A549 (cell line): ENCODE results near the gene CCDC33. TPM values are rescaled to one million over a fixed set of nuclear protein-coding genes. Genes with fewer than 3 reads are reported as not detected.

ENCODE experiments used
- ATAC-seq, 2 experiments: fragments of 200-7000 bp in 1 of 2; fragments of >200 bp in 1 of 2; cut with Nextera tagmentation in 1 of 2; cut with Tn5 transposase in 1 of 2; 3 replicates each; pipeline versions ENCODE4 v1.8.0 to v1.9.1; 2018 to 2020; ENCODE audit warnings: mild to moderate bottlenecking in 1 of 2, moderate library complexity in 1 of 2
- CTCF ChIA-PET: fragments of 300-600 bp; sonication (Branson Sonifier 250); formaldehyde crosslinking; extraction: SDS; loops from one replicate; lab custom pipeline; 2021; ENCODE audit warnings: antibody characterized with exemption, inconsistent platforms; lab: Yijun Ruan, JAX
- POLR2A ChIA-PET: fragments of 350-600 bp; formaldehyde crosslinking; extraction: SDS; loops from one replicate; lab custom pipeline; 2021; ENCODE audit warnings: antibody characterized with exemption, inconsistent platforms; lab: Yijun Ruan, JAX
- DNase-seq, 2 experiments: peaks; one replicate each; pipeline versions ENCODE4 v3.0.0 to v3.0.0-alpha.2; 2011 to 2016; ENCODE audit warnings: low read depth in 1 of 2, low spot score in 1 of 2
- FAIRE-seq: peaks from 2 replicates; lab custom pipeline; 2011; peaks lifted over from hg19 to GRCh38; lab: Jason Lieb, UNC
- H3K27ac ChIP-seq, 2 experiments: fragments of >200 bp; sonication (Bioruptor Twin); formaldehyde crosslinking; 3 replicates each; pipeline ENCODE4 v1.5.1; 2016 to 2017
- H3K4me1 ChIP-seq: fragments of >200 bp; sonication (Bioruptor Twin); formaldehyde crosslinking; 3 replicates; pipeline ENCODE4 v1.6.1; 2016
- H3K4me2 ChIP-seq: fragments of >200 bp; sonication (Bioruptor Twin); formaldehyde crosslinking; 3 replicates; pipeline ENCODE4 v1.6.1; 2016
- H3K4me3 ChIP-seq: fragments of >200 bp; sonication (Bioruptor Twin); formaldehyde crosslinking; 3 replicates; pipeline ENCODE4 v1.5.1; 2016
- H3K9me3 ChIP-seq: fragments of >200 bp; sonication (Bioruptor Twin); formaldehyde crosslinking; 3 replicates; pipeline ENCODE4 v1.6.1; 2016
- CHD2 ChIP-seq: fragments of 150-350 bp; IDR thresholded peaks from 2 replicates; pipeline ENCODE4 v1.6.1; 2014; ENCODE audit warnings: low read length; ENCODE audit not compliant: partially characterized antibody
- EHF ChIP-seq: fragments of 250-450 bp; sonication (Bioruptor Pico); IDR thresholded peaks from 2 replicates; pipeline ENCODE4 v1.5.0; 2020; ENCODE audit warnings: mild to moderate bottlenecking
- EP300 ChIP-seq, 2 experiments: fragments of >200 bp; sonication (Bioruptor Twin); formaldehyde crosslinking; IDR thresholded peaks; 2 replicates in 1 of 2; 3 replicates in 1 of 2; pipeline ENCODE4 v1.6.1; 2016 to 2017
- ESRRA ChIP-seq: fragments of 150-350 bp; IDR thresholded peaks from 2 replicates; pipeline ENCODE4 v1.6.1; 2014; ENCODE audit warnings: mild to moderate bottlenecking, low read length, borderline replicate concordance
- GATA3 ChIP-seq: IDR thresholded peaks from 2 replicates; pipeline ENCODE4 v1.6.1; 2012; ENCODE audit warnings: borderline replicate concordance
- HDAC2 ChIP-seq: fragments of 200-600 bp; sonication (generic); IDR thresholded peaks from 2 replicates; pipeline ENCODE4 v1.6.1; 2016
- HEYL ChIP-seq: fragments of 250-450 bp; sonication (Bioruptor Pico); IDR thresholded peaks from 2 replicates; pipeline ENCODE4 v1.8.0; 2021; ENCODE audit warnings: mild to moderate bottlenecking, moderate library complexity
- JUN ChIP-seq, 2 experiments: fragments of >200 bp; sonication (Bioruptor Twin); formaldehyde crosslinking; IDR thresholded peaks; 2 replicates in 1 of 2; 3 replicates in 1 of 2; pipeline ENCODE4 v1.6.1; 2016 to 2017
- JUNB ChIP-seq: fragments of >200 bp; sonication (Bioruptor Twin); formaldehyde crosslinking; IDR thresholded peaks from 2 replicates; pipeline ENCODE4 v1.6.1; 2016
- MAFK ChIP-seq: fragments of 450-650 bp; IDR thresholded peaks from 2 replicates; pipeline ENCODE4 v1.6.1; 2014; ENCODE audit not compliant: partially characterized antibody
- PHF8 ChIP-seq: fragments of 200-600 bp; sonication (generic); IDR thresholded peaks from 2 replicates; pipeline ENCODE4 v1.6.1; 2016; ENCODE audit warnings: low read depth, mild to moderate bottlenecking, antibody characterized with exemption, moderate library complexity, borderline replicate concordance
- TP53 ChIP-seq: fragments of 250-450 bp; sonication (Bioruptor Pico); IDR thresholded peaks from 2 replicates; pipeline ENCODE4 v1.5.0; 2021; ENCODE audit warnings: mild to moderate bottlenecking, moderate library complexity
- ZNF302 ChIP-seq: fragments of 250-450 bp; sonication (Bioruptor Pico); IDR thresholded peaks from 2 replicates; pipeline ENCODE4 v1.9.0; 2021; ENCODE audit warnings: inconsistent platforms, mild to moderate bottlenecking, moderate library complexity
- ZSCAN20 ChIP-seq: fragments of 250-450 bp; sonication (Bioruptor Pico); IDR thresholded peaks from 2 replicates; pipeline ENCODE4 v1.8.0; 2022; ENCODE audit warnings: mild to moderate bottlenecking, moderate library complexity
- WGBS: methylation state at CpG from one replicate; pipeline ENCODE4 v1.1.6; 2017; ENCODE audit errors: missing lambda C conversion rate; 5-methylcytosine and 5-hydroxymethylcytosine counted together
- polyA plus RNA-seq, 4 experiments: library from polyadenylated mRNA; depleted of rRNA in 3 of 4; stranded (reverse); fragments of >200 nt; fragmentation: RNase III in 1 of 4; extraction: RNeasy Plus Mini Kit Qiagen cat#74134 plus additional on column Dnase treatment in 1 of 4; gene quantifications; 2 replicates in 3 of 4; 3 replicates in 1 of 4; pipeline ENCODE4 v1.2.3, GENCODE V29; 2011 to 2017
- TF ChIP-seq, protein P1 (sequence below): fragments of 200-600 bp; sonication (generic); IDR thresholded peaks from 2 replicates; pipeline ENCODE4 v1.6.1; 2016; ENCODE audit warnings: antibody characterized with exemption, mild to moderate bottlenecking, moderate library complexity
- TF ChIP-seq, protein P2 (sequence below): fragments of >200 bp; sonication (Bioruptor Twin); formaldehyde crosslinking; IDR thresholded peaks from 3 replicates; pipeline ENCODE4 v1.6.1; 2016
- TF ChIP-seq, protein P3 (sequence below): fragments of 250-450 bp; sonication (Bioruptor Pico); IDR thresholded peaks from 2 replicates; pipeline ENCODE4 v1.5.0; 2021; ENCODE audit warnings: mild to moderate bottlenecking, moderate library complexity, borderline replicate concordance
- TF ChIP-seq, protein P4 (sequence below): fragments of >200 bp; sonication (Bioruptor Twin); formaldehyde crosslinking; IDR thresholded peaks from 3 replicates; pipeline ENCODE4 v1.5.1; 2016

Gene CCDC33
- polyA plus RNA-seq, 2 of the 4 experiments (the other 2 are of a cell fraction) = 5.9 to 9.2 TPM

DNA sequence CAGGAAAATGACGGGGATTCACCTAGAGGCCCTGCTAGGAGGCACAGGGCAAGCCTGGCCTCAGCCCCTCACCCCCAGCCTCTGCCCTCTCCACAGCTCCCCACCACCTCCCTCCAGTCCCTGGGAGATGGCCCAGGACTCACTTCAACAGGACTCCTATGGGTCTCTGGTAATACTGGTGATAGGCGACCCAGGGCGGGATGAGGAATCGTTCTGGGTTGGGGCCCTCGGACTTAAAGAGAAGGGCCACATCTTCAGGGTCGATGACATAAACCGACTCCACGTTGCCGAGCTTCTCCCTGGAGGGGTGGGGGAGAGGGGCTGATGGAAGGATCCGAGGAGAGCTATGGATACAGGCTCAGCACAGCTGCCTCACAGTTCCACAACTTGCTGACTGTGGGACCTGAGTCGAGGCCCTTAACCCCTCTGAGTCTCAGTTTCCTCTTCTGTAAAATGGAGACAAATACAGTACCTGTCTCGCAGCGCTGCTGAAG is 111.7 kb downstream of the CCDC33 start (continued):
- TF ChIP-seq, protein P1, sequence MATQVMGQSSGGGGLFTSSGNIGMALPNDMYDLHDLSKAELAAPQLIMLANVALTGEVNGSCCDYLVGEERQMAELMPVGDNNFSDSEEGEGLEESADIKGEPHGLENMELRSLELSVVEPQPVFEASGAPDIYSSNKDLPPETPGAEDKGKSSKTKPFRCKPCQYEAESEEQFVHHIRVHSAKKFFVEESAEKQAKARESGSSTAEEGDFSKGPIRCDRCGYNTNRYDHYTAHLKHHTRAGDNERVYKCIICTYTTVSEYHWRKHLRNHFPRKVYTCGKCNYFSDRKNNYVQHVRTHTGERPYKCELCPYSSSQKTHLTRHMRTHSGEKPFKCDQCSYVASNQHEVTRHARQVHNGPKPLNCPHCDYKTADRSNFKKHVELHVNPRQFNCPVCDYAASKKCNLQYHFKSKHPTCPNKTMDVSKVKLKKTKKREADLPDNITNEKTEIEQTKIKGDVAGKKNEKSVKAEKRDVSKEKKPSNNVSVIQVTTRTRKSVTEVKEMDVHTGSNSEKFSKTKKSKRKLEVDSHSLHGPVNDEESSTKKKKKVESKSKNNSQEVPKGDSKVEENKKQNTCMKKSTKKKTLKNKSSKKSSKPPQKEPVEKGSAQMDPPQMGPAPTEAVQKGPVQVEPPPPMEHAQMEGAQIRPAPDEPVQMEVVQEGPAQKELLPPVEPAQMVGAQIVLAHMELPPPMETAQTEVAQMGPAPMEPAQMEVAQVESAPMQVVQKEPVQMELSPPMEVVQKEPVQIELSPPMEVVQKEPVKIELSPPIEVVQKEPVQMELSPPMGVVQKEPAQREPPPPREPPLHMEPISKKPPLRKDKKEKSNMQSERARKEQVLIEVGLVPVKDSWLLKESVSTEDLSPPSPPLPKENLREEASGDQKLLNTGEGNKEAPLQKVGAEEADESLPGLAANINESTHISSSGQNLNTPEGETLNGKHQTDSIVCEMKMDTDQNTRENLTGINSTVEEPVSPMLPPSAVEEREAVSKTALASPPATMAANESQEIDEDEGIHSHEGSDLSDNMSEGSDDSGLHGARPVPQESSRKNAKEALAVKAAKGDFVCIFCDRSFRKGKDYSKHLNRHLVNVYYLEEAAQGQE = no peak
- TF ChIP-seq ZNF302 = no peak
- TF ChIP-seq HEYL (CRISPR knock-in tag) = no peak
- no peak for TF ChIP-seq EHF (CRISPR knock-in tag)
- no peak for TF ChIP-seq HDAC2
- no peak for TF ChIP-seq MAFK
- TF ChIP-seq, protein P2, sequence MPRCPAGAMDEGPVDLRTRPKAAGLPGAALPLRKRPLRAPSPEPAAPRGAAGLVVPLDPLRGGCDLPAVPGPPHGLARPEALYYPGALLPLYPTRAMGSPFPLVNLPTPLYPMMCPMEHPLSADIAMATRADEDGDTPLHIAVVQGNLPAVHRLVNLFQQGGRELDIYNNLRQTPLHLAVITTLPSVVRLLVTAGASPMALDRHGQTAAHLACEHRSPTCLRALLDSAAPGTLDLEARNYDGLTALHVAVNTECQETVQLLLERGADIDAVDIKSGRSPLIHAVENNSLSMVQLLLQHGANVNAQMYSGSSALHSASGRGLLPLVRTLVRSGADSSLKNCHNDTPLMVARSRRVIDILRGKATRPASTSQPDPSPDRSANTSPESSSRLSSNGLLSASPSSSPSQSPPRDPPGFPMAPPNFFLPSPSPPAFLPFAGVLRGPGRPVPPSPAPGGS = no peak

DNA sequence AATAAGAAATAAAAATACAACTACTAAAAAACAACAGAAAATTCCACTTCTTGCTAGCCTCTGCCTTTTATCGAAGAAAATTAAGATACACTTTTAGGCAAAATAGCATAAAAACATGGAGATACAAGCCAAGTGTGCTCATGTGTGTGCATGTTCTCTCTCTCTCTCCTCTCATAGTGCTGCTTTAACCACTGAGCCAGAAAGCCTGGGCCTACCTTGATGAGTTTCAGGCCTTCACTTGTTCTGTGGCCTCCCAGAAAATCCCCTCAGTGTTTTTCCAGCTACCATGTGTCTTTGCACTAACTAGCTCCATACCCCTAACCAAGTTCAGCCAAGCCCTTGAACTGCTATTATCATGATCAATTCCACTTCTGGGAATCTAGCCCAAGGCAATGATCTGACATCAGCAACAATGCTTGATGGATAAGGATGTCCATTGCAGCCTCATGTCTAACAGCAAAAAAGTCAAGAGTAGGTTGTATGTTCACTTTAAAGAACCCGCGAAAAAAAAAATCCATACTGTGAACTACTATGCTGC is 113.2 kb downstream of the CCDC33 start:
- no peaks in the 10 kb centered on the region for H3K9me3 ChIP-seq
- 97% methylated on average over 3 of the region's 3 CpGs for WGBS
- POLR2A ChIA-PET = no interaction called here
- H3K4me2 ChIP-seq = no peak overlapping the region
- FAIRE-seq (no peak), ATAC-seq (no peak), DNase-seq (no peak)
- CTCF ChIA-PET = no interaction called here
- TF ChIP-seq EP300 (IDR thresholded peaks at IDR 0.05) (no peak), ZSCAN20 (CRISPR knock-in tag) (no peak)
- no peaks in the 10 kb centered on the region for H3K4me1 ChIP-seq
- H3K4me3 ChIP-seq = no peak overlapping the region
- H3K27ac ChIP-seq = no peak overlapping the region

DNA sequence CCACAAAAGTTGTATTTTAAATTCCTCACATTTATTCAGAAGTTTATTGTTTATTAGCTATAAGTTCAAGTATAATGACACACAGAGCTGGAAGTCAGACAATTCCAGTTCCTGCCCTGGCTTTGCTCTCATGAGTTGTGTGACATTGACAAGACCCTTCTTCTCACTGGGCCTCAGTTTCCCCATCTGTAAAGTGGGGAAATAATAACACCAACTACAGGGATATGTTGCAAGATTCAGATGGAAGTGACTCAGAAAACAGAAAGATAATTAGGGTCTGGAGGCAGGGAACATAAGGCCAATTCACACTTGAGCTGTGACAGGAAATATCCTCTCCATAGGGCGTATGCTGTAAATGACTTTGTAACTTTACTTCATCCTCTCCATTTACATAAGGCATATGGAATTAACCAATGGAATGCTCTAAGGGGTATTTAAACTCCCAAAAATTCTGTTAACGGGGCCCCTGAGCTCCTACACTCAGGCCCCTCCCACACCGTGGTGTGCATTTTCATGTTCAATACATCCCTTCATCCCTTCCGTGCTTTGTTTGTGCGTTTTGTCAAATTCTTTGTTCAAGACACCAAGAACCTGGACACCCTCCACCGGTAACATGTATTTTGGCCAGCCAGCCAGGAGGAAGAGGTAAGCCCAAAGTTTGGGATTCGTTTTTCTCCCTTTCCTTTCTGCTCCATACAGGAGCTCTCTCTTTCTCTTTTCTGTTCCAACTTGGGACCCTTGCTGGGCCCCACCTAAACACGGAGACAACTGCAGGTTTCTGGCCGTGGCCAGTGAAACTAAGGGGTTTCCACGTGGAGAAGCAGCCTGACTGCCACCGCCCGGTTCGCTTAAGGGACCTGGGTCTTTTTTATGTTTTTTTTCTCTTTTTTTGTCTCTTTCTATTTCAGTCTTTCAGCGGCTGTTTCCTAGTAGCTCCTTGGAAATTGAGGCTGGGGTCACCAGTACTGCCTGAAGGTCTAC is 114.5 kb downstream of the CCDC33 start:
- H3K27ac ChIP-seq = no peak overlapping the region
- no peak for TF ChIP-seq PHF8
- no peak for TF ChIP-seq MAFK
- TF ChIP-seq, protein P3, sequence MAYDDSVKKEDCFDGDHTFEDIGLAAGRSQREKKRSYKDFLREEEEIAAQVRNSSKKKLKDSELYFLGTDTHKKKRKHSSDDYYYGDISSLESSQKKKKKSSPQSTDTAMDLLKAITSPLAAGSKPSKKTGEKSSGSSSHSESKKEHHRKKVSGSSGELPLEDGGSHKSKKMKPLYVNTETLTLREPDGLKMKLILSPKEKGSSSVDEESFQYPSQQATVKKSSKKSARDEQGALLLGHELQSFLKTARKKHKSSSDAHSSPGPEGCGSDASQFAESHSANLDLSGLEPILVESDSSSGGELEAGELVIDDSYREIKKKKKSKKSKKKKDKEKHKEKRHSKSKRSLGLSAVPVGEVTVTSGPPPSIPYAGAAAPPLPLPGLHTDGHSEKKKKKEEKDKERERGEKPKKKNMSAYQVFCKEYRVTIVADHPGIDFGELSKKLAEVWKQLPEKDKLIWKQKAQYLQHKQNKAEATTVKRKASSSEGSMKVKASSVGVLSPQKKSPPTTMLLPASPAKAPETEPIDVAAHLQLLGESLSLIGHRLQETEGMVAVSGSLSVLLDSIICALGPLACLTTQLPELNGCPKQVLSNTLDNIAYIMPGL (CRISPR knock-in tag) = no peak
- no peak for TF ChIP-seq ZSCAN20 (CRISPR knock-in tag)
- TF ChIP-seq JUNB = no peak
- no peak for TF ChIP-seq CHD2
- TF ChIP-seq, protein P4, sequence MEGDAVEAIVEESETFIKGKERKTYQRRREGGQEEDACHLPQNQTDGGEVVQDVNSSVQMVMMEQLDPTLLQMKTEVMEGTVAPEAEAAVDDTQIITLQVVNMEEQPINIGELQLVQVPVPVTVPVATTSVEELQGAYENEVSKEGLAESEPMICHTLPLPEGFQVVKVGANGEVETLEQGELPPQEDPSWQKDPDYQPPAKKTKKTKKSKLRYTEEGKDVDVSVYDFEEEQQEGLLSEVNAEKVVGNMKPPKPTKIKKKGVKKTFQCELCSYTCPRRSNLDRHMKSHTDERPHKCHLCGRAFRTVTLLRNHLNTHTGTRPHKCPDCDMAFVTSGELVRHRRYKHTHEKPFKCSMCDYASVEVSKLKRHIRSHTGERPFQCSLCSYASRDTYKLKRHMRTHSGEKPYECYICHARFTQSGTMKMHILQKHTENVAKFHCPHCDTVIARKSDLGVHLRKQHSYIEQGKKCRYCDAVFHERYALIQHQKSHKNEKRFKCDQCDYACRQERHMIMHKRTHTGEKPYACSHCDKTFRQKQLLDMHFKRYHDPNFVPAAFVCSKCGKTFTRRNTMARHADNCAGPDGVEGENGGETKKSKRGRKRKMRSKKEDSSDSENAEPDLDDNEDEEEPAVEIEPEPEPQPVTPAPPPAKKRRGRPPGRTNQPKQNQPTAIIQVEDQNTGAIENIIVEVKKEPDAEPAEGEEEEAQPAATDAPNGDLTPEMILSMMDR = no peak
- TF ChIP-seq GATA3 = no peak
- TF ChIP-seq TP53 (CRISPR knock-in tag) = no peak
- TF ChIP-seq JUN (IDR thresholded peaks at IDR 0.05) = no peak
- no peak for TF ChIP-seq ZNF302
- no peak for TF ChIP-seq HDAC2
- no peak for TF ChIP-seq ESRRA
- CTCF ChIA-PET = interaction anchor here (0.6 to 1.0 kb wide), 2 partner anchors 90 to 281 kb away, joined by 4 read pairs; no protein-coding TSS in a partner anchor
- H3K4me1 ChIP-seq = no peaks in the 10 kb centered on the region
- WGBS = 62% methylated on average over 14 of the region's 14 CpGs
- POLR2A ChIA-PET = no interaction called here
- DNase-seq (no peak), FAIRE-seq (no peak), ATAC-seq (no peak)
- H3K9me3 ChIP-seq = no peaks in the 10 kb centered on the region
- H3K4me3 ChIP-seq = no peak overlapping the region
- H3K4me2 ChIP-seq = no peak overlapping the region
